IMR-90 (cell line): ENCODE results near the gene ACTR2. TPM values are rescaled to one million over a fixed set of nuclear protein-coding genes. Genes with fewer than 3 reads are reported as not detected.

Source experiments
- ATAC-seq: fragments of 200-7000 bp; cut with Tn5 transposase; 2 replicates; pipeline ENCODE4 v1.9.1; 2020; ENCODE audit warnings: low read depth, mild to moderate bottlenecking, moderate library complexity
- BruUV-seq: library from RNA; stranded (reverse); fragments of 400-500 nt; replicated peaks from 2 replicates; lab custom pipeline; 2021; lab: Mats Ljungman, UMichigan
- CTCF ChIA-PET: fragments of 300-600 bp; formaldehyde crosslinking; extraction: SDS; loops from one replicate; lab custom pipeline; 2021; ENCODE audit warnings: antibody characterized with exemption; lab: Yijun Ruan, JAX
- POLR2A ChIA-PET: fragments of 300-600 bp; sonication (Branson Sonifier 250); formaldehyde crosslinking; loops from one replicate; lab custom pipeline; 2022; ENCODE audit warnings: antibody characterized with exemption; ENCODE audit not compliant: unreplicated experiment; lab: Charles Lee
- DNase-seq: peaks from one replicate; pipeline ENCODE4 v3.0.0; 2013
- H2AFZ ChIP-seq: replicated peaks from 2 replicates; pipeline ENCODE3; 2013; ENCODE audit warnings: low read length, mild to moderate bottlenecking; ENCODE audit not compliant: poor library complexity
- H2AK5ac ChIP-seq: 2 replicates; pipeline ENCODE4 v1.6.1; 2013; ENCODE audit warnings: low read depth, low read length, inconsistent platforms
- H2AK9ac ChIP-seq: replicated peaks from 2 replicates; pipeline ENCODE3; 2013; ENCODE audit warnings: mild to moderate bottlenecking, low read depth, low read length, moderate library complexity; ENCODE audit not compliant: poor library complexity
- H2BK120ac ChIP-seq: 2 replicates; pipeline ENCODE4 v1.6.1; 2013; ENCODE audit warnings: low read depth, low read length, inconsistent platforms
- H2BK15ac ChIP-seq: 3 replicates; pipeline ENCODE4 v1.6.1; 2013; ENCODE audit warnings: low read depth, low read length, inconsistent platforms
- H2BK20ac ChIP-seq: 2 replicates; pipeline ENCODE4 v1.6.1; 2013; ENCODE audit warnings: low read depth, mild to moderate bottlenecking, inconsistent platforms, low read length, moderate library complexity
- H2BK5ac ChIP-seq: 2 replicates; pipeline ENCODE4 v1.6.1; 2013; ENCODE audit warnings: mild to moderate bottlenecking, low read depth, low read length, inconsistent platforms; ENCODE audit not compliant: poor library complexity, severe bottlenecking
- H3K14ac ChIP-seq: replicated peaks from 2 replicates; pipeline ENCODE4 v1.6.1; 2013; ENCODE audit warnings: low read depth, low read length, inconsistent platforms
- H3K18ac ChIP-seq: 2 replicates; pipeline ENCODE4 v1.6.1; 2013; ENCODE audit warnings: low read depth, low read length, control low read depth
- H3K23ac ChIP-seq: 2 replicates; pipeline ENCODE4 v1.6.1; 2013; ENCODE audit warnings: low read depth, low read length, inconsistent platforms
- H3K27ac ChIP-seq: 2 replicates; pipeline ENCODE4 v1.5.1; 2013; ENCODE audit warnings: mild to moderate bottlenecking, control low read depth, low read length; ENCODE audit not compliant: insufficient read depth
- H3K27me3 ChIP-seq: 2 replicates; pipeline ENCODE4 v1.6.1; 2013; ENCODE audit warnings: low read length; ENCODE audit not compliant: control insufficient read depth, insufficient read depth
- H3K36me3 ChIP-seq: 2 replicates; pipeline ENCODE4 v1.6.1; 2013; ENCODE audit warnings: low read length, mixed read lengths; ENCODE audit not compliant: control insufficient read depth, insufficient read depth
- H3K4ac ChIP-seq: 2 replicates; pipeline ENCODE4 v1.6.1; 2013; ENCODE audit warnings: low read depth, low read length, inconsistent platforms
- H3K4me1 ChIP-seq: 2 replicates; pipeline ENCODE4 v1.6.1; 2013; ENCODE audit warnings: low read length, mixed read lengths; ENCODE audit not compliant: control insufficient read depth, insufficient read depth
- H3K4me2 ChIP-seq: 2 replicates; pipeline ENCODE4 v1.6.1; 2013; ENCODE audit warnings: low read depth, mild to moderate bottlenecking, control low read depth, low read length, moderate library complexity
- H3K4me3 ChIP-seq: 2 replicates; pipeline ENCODE4 v1.5.1; 2013; ENCODE audit warnings: low read depth, mild to moderate bottlenecking, control low read depth, low read length, moderate library complexity; ENCODE audit not compliant: insufficient read depth
- H3K56ac ChIP-seq: 2 replicates; pipeline ENCODE4 v1.6.1; 2013; ENCODE audit warnings: low read length, inconsistent platforms; ENCODE audit not compliant: insufficient read depth; ENCODE audit errors: extremely low read depth
- H3K79me1 ChIP-seq, 2 experiments: 2 replicates each; pipeline ENCODE4 v1.6.1; 2013; ENCODE audit warnings: low read length in 2 of 2, inconsistent platforms in 1 of 2, low read depth in 1 of 2
- H3K9ac ChIP-seq: 2 replicates; pipeline ENCODE4 v1.6.1; 2013; ENCODE audit warnings: low read depth, low read length, control low read depth
- H3K9me1 ChIP-seq: 2 replicates; pipeline ENCODE4 v1.6.1; 2013; ENCODE audit warnings: low read length, inconsistent platforms; ENCODE audit not compliant: insufficient read depth
- H3K9me3 ChIP-seq: 2 replicates; pipeline ENCODE4 v1.6.1; 2013; ENCODE audit warnings: low read length; ENCODE audit not compliant: control insufficient read depth, insufficient read depth
- H4K20me1 ChIP-seq: 2 replicates; pipeline ENCODE4 v1.6.1; 2013; ENCODE audit warnings: low read length, inconsistent platforms; ENCODE audit not compliant: insufficient read depth
- H4K5ac ChIP-seq: 2 replicates; pipeline ENCODE4 v1.6.1; 2013; ENCODE audit warnings: mild to moderate bottlenecking, low read depth, low read length, control low read depth
- H4K8ac ChIP-seq, 2 experiments: 2 replicates each; pipeline ENCODE4 v1.6.1; 2013; ENCODE audit warnings: low read depth in 2 of 2, low read length in 2 of 2, control low read depth in 1 of 2, inconsistent platforms in 1 of 2
- H4K91ac ChIP-seq: 2 replicates; pipeline ENCODE4 v1.6.1; 2013; ENCODE audit warnings: low read depth, low read length, inconsistent platforms; ENCODE audit not compliant: insufficient read depth
- BHLHE40 ChIP-seq: fragments of 150-350 bp; IDR thresholded peaks from 2 replicates; pipeline ENCODE4 v1.6.1; 2016; ENCODE audit warnings: mild to moderate bottlenecking, low read depth, low read length
- CEBPB ChIP-seq: IDR thresholded peaks from 2 replicates; pipeline ENCODE4 v1.6.1; 2012; ENCODE audit warnings: low read depth, low read length, improper control_type of control experiment
- CHD1 ChIP-seq: IDR thresholded peaks from 2 replicates; pipeline ENCODE4 v1.6.1; 2012; ENCODE audit warnings: low read depth, low read length, improper control_type of control experiment
- ELK1 ChIP-seq: fragments of 150-350 bp; IDR thresholded peaks from 2 replicates; pipeline ENCODE4 v1.6.1; 2016; ENCODE audit warnings: low read depth, mild to moderate bottlenecking, low read length, moderate library complexity, borderline replicate concordance
- FOS ChIP-seq: fragments of 150-350 bp; IDR thresholded peaks from 2 replicates; pipeline ENCODE4 v1.6.1; 2016; ENCODE audit warnings: low read depth, low read length
- MAFK ChIP-seq: IDR thresholded peaks from 2 replicates; pipeline ENCODE4 v1.6.1; 2012; ENCODE audit warnings: low read depth, low read length, improper control_type of control experiment
- MAZ ChIP-seq: IDR thresholded peaks from 2 replicates; pipeline ENCODE4 v1.6.1; 2012; ENCODE audit warnings: low read depth, mild to moderate bottlenecking, low read length, improper control_type of control experiment, moderate library complexity, borderline replicate concordance
- MXI1 ChIP-seq: IDR thresholded peaks from 2 replicates; pipeline ENCODE4 v1.6.1; 2012; ENCODE audit warnings: low read depth, mild to moderate bottlenecking, low read length, moderate library complexity, borderline replicate concordance
- NFE2L2 ChIP-seq: fragments of 150-350 bp; IDR thresholded peaks from 2 replicates; pipeline ENCODE4 v1.6.1; 2016; ENCODE audit warnings: low read depth, mild to moderate bottlenecking, low read length
- POLR2A ChIP-seq: IDR thresholded peaks from 2 replicates; pipeline ENCODE4 v1.6.1; 2012; ENCODE audit warnings: mild to moderate bottlenecking, low read depth, low read length
- RAD21 ChIP-seq: IDR thresholded peaks from 2 replicates; pipeline ENCODE4 v1.6.1; 2012; ENCODE audit warnings: low read length, improper control_type of control experiment
- RCOR1 ChIP-seq: IDR thresholded peaks from 2 replicates; pipeline ENCODE4 v1.6.1; 2012; ENCODE audit warnings: mild to moderate bottlenecking, low read length, improper control_type of control experiment; ENCODE audit not compliant: insufficient replicate concordance
- RFX5 ChIP-seq: IDR thresholded peaks from 2 replicates; pipeline ENCODE4 v1.8.0; 2012; ENCODE audit warnings: low read depth, mild to moderate bottlenecking, low read length, moderate library complexity
- SMC3 ChIP-seq: fragments of 150-350 bp; IDR thresholded peaks from 2 replicates; pipeline ENCODE4 v1.6.1; 2016; ENCODE audit warnings: low read depth, mild to moderate bottlenecking, antibody characterized with exemption, low read length, moderate library complexity
- dilution Hi-C: fragments of 300-500 bp; cut with HindIII; formaldehyde crosslinking; loops from one replicate; pipeline ENCODE4 v1.14.3; 2018; ENCODE audit warnings: low sequenced_read_pairs; ENCODE audit not compliant: unreplicated experiment
- in situ Hi-C: fragments of 300-500 bp; cut with MboI; formaldehyde crosslinking; loops from 3 replicates; pipeline ENCODE4 v1.14.3; 2019; ENCODE audit warnings: low sequenced_read_pairs, inconsistent platforms, mixed read lengths
- intact Hi-C: fragments of 100-400 bp; cut with micrococcal nuclease; formaldehyde crosslinking; loops from 2 replicates; pipeline ENCODE4 v1.10.0; 2022
- polyA plus RNA-seq, 3 experiments: library from polyadenylated mRNA; depleted of rRNA; stranded (reverse); fragments of >200 nt; gene quantifications; 2 replicates each; pipeline ENCODE4 v1.2.3, GENCODE V29; 2012; ENCODE audit warnings: low replicate concordance in 1 of 3
- total RNA-seq: library from RNA; depleted of rRNA; stranded (reverse); fragments of >200 nt; gene quantifications from 2 replicates; pipeline ENCODE4 v1.2.3, GENCODE V29; 2012
- TF ChIP-seq, protein P1 (sequence below): fragments of 150-350 bp; IDR thresholded peaks from 2 replicates; pipeline ENCODE4 v1.6.1; 2017; ENCODE audit warnings: mild to moderate bottlenecking, antibody characterized with exemption, low read length, low read depth
- TF ChIP-seq, protein P2 (sequence below): conservative IDR thresholded peaks from 2 replicates; pipeline ENCODE4 v1.5.1; 2012; ENCODE audit warnings: mild to moderate bottlenecking, low read depth, low read length, improper control_type of control experiment

ACTR2 gene
- total and polyA plus RNA-seq, 2 of the 4 experiments (the other 2 are of a cell fraction): 141 to 205 TPM

- Histone ChIP-seq H2BK15ac (no peak overlapping the region), H4K8ac (no peak overlapping the region), H3K56ac (no peak overlapping the region), H2BK120ac (no peak overlapping the region), H3K79me1 (peaks cover 26% of the 10 kb centered on the region in 2 experiments), H3K36me3 (peaks cover 21% of the 10 kb centered on the region), H2AK5ac (no peak overlapping the region), H3K23ac (no peak overlapping the region), H3K4ac (no peak overlapping the region), H2AK9ac (no peak overlapping the region), H4K5ac (no peak overlapping the region), H3K4me3 (no peak overlapping the region), H3K9me3 (no peaks in the 10 kb centered on the region), H3K18ac (no peak overlapping the region), H2AFZ (no peak overlapping the region), H3K4me2 (no peak overlapping the region), H4K91ac (no peak overlapping the region), H2BK20ac (no peak overlapping the region), H3K14ac (no peak overlapping the region), H3K27ac (no peak overlapping the region), H3K4me1 (no peaks in the 10 kb centered on the region), H3K9ac (no peak overlapping the region), H3K27me3 (no peaks in the 10 kb centered on the region), H3K9me1 (no peaks in the 10 kb centered on the region), H2BK5ac (no peak overlapping the region), H4K20me1 (peaks cover 4% of the 10 kb centered on the region; the same call in 1 of the 2 replicates)
- DNase-seq (no peak), ATAC-seq (no peak)
- no TSS peak for BruUV-seq
- intact Hi-C loops (no loop called here), dilution Hi-C loops (no loop called here), in situ Hi-C loops (no loop called here)
- no peak for TF ChIP-seq CEBPB
- TF ChIP-seq NFE2L2: no peak
- no peak for TF ChIP-seq MXI1
- no peak for TF ChIP-seq RCOR1
- TF ChIP-seq, protein P1, sequence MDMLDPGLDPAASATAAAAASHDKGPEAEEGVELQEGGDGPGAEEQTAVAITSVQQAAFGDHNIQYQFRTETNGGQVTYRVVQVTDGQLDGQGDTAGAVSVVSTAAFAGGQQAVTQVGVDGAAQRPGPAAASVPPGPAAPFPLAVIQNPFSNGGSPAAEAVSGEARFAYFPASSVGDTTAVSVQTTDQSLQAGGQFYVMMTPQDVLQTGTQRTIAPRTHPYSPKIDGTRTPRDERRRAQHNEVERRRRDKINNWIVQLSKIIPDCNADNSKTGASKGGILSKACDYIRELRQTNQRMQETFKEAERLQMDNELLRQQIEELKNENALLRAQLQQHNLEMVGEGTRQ: no peak
- no peak for TF ChIP-seq POLR2A
- no peak for TF ChIP-seq ELK1
- no peak for TF ChIP-seq MAZ
- TF ChIP-seq FOS: no peak
- no peak for TF ChIP-seq RFX5
- TF ChIP-seq, protein P2, sequence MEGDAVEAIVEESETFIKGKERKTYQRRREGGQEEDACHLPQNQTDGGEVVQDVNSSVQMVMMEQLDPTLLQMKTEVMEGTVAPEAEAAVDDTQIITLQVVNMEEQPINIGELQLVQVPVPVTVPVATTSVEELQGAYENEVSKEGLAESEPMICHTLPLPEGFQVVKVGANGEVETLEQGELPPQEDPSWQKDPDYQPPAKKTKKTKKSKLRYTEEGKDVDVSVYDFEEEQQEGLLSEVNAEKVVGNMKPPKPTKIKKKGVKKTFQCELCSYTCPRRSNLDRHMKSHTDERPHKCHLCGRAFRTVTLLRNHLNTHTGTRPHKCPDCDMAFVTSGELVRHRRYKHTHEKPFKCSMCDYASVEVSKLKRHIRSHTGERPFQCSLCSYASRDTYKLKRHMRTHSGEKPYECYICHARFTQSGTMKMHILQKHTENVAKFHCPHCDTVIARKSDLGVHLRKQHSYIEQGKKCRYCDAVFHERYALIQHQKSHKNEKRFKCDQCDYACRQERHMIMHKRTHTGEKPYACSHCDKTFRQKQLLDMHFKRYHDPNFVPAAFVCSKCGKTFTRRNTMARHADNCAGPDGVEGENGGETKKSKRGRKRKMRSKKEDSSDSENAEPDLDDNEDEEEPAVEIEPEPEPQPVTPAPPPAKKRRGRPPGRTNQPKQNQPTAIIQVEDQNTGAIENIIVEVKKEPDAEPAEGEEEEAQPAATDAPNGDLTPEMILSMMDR: no peak
- no peak for TF ChIP-seq BHLHE40
- no peak for TF ChIP-seq SMC3
- TF ChIP-seq CHD1: no peak
- TF ChIP-seq RAD21: no peak
- TF ChIP-seq MAFK: no peak
- POLR2A ChIA-PET: no interaction called here
- CTCF ChIA-PET: no interaction called here
Observed at GRCh38 chr2:65252640-65253039, 25.0 kb downstream of the ACTR2 start.
